Activated naive CD4-positive, alpha-beta T cell (primary cell): ENCODE data around the gene BMPR1A.
"Not testable (repeated sequence)": the region's sequence is repeated elsewhere in the genome, so short reads cannot be mapped to it uniquely, and the experiment has no call there.

ENCODE experiments used
- DNase-seq, 4 experiments: peaks; one replicate each; lab custom pipeline; 2025; lab: John Stamatoyannopoulos, UW

BMPR1A gene

DNA sequence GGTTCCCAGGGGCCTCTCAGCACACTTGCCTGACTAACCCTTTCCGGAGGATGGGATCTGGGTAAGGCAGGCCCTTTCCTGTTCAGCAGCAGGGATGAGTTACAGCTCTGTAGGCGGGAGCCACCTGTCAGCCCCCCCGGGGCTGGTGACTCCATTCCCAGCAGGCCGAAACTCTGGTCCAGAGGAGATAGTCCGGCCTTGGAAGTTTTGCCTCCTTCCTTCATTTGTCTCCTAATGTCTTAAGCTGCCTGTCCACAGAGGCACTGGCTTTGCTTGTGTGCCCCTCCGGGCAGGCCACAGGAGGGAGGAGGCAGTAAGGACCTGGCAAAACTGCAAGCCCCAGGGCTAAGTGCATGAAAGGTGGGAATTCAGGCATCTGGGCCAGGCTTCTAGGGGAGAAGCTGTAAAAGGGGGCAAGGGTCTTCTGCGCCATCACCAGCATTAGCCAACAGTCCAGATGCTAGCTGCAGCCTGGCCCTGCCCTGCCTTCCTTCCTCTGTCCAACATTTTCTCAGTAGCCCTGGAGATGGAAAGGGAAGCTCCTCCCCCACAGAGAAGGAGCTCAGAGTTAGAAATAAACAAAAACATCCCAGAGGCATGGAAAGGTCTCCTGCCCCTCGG is 213.1 kb downstream of the BMPR1A start:
- DNase-seq, result no peak

DNA sequence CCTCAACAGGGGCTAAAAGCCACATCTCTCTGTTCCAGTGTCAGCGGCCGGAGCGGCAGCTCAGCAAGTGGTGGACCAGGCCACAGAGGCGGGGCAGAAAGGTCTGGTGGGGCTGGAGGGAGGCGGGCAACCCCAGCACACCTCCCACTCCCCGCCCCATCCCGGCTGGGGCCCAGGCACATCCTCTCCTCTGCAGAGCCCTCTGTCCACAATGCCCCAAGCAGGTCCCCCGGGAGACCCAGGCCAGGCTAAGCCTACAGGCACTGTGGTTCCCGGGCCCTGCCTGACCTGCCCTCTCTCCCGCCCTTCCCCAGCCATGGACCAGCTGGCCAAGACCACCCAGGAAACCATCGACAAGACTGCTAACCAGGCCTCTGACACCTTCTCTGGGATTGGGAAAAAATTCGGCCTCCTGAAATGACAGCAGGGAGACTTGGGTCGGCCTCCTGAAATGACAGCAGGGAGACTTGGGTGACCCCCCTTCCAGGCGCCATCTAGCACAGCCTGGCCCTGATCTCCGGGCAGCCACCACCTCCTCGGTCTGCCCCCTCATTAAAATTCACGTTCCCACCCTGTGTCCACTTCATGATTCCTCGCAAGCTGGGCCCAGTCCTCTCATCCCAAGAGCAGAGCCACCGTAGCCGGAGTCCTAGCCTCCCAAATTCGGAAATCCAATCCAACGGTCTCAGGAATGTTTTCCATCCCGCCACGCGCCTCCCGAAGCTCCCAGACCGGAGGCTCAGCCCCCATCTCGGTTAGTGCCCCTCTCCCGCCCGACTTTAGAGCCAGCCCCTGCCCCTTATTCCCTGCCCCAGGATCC is 214.0 kb downstream of the BMPR1A start:
- DNase-seq, result no peak

DNA sequence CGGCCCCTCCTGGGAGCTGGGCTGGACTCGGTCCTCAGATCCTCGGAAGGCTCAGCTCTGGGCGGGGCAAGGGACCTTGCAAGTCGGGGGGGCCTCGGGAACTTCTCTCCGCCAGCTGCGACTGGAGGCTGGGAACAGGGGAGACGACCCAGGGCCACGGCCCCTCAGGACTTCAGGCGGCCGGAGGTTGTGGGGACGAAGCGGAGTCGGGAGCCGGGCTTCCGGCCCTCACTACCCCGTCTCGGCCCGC is 214.5 kb downstream of the BMPR1A start:
- no peak for DNase-seq

DNA sequence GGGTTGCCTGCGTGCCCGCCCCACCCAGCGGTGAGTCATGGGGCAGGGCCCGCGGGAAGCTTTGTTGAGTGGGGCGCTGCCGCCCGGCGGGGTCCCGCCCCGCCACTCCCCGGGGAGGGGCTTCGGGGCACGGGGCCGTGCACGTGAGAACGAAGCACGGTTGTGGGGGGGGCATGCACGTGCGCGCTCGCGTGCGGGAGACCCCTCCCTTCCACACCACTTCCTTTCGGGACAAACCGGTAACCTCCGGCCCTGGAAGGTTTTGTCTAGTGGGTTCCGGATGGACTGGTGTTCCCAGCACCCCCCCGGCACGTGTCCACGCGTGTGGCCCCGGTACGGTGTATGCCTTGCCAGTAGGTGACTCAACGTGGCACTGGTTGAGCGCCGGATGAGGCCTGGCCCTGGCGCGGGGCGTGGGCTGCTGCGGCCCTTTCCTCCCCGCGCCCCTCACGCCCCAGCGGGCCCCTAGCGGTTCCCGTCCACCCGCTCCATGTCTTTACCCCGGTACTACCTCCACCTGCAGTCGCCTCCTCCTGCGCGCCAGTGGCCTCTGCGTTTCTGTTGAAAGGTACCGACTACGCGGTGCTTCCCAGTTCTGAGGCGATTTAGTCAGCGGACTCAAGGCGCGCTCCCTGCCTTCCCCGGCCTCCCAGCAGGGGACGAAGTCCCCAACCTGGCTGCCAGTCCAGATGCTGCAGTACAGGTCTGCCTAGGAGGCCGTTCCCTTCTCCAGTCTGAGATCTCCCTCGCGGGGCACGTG is 215.0 kb downstream of the BMPR1A start:
- DNase-seq, result peak; percentile 64 to 93 (median 78)

DNA sequence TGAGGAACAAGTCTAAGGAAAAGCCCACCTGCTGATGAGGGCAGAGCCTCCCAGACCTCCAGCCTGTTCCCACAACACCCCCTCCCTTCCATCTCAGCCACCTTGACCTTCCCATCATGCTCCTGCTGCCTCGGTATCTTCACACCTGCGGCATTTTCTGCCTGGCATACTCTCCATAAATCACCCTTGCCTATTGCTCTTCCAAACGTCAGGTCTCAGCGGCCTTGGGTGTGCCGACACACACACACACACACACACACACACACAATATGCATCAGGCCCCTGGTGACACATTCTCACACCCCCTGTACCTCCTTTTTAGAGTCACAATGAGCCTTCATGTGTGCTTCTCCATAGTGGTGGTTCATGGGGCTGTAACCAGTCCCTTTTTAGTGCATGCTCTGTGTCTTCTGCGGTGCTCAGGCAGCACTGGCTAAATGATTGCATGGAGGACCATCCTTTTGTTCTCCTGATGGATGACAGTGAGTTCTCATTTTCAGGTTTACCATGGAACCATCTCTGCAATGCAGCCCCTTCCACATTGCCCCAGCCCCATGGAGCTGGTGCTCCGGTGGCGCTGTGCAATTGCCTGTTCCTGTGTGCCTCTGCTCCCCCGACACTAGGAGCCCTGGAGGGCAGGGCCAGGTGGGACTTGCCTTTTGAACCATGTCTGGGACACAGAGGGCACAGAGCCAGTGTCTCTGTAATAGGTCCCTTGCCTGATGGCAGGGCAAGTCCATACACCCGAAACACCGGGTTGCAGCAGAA is 216.4 kb downstream of the BMPR1A start:
- DNase-seq, result no peak

DNA sequence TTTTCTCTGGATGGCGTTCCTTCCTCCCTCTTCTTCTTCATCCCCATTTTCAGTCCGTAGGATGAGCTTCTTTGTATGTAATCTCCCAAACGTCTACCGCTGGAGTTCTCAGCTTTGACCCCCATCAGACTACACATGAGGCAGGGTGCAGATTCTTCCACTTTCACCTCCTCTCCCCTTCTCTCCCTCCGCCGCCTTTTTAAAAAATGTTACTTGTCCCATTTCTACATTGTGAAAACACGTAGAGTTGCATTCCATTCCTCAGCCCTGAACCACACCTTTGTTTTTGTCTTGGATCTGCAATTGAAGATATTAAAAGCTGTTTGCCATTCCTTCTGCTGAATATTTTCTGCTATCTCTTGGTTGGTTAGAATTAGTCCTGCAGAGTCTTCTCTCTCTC is 218.1 kb downstream of the BMPR1A start:
- no peak for DNase-seq

DNA sequence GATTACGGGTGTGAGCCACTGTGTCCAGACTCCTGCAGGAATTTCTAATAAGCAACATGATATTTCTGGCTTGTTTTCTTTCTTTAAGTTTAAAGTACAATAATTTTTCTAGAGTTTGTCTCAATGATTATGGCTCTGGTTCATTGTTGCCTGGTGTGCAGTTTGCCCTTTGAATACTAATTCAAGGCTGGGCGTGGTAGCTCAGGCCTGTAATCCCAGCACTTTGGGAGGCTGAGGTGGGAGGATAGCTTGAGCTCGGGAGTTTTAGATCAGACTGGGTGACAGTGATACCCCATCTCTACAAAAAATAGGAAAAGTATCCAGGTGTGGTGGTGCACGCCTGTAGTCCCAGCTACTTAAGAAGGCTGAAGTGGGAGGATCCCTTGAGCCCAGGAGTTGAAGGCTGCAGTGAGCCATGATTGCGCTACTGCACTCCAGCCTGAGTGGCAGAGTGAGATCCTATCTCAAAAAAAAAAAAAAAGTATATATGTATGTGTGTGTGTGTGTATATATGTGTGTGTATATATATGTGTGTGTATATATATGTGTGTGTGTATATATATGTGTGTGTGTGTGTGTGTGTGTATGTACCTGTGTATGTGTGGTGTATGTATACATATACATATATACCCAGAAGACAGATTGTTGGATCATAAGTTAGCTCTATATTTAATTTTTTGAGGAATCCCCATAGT is 220.1 kb downstream of the BMPR1A start:
- DNase-seq, result no peak

DNA sequence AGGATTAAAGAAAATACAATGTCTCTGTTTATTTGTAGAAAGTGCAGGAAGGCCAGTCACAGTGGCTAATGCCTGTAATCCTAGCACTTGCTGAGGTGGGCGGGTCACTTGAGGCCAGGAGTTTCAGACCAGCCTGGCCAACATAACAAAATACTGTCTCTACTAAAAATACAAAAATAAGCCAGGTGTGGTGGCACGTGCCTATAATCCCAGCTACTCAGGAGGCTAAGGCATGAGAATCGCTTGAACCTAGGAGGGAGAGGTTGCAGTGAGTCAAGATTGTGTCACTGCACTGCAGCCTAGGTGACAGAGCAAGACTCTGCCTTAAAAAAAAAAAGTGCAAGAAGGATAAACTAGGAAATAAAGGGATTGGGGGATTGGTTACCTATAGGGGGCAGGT is 222.0 kb downstream of the BMPR1A start:
- not testable (repeated sequence) for DNase-seq

DNA sequence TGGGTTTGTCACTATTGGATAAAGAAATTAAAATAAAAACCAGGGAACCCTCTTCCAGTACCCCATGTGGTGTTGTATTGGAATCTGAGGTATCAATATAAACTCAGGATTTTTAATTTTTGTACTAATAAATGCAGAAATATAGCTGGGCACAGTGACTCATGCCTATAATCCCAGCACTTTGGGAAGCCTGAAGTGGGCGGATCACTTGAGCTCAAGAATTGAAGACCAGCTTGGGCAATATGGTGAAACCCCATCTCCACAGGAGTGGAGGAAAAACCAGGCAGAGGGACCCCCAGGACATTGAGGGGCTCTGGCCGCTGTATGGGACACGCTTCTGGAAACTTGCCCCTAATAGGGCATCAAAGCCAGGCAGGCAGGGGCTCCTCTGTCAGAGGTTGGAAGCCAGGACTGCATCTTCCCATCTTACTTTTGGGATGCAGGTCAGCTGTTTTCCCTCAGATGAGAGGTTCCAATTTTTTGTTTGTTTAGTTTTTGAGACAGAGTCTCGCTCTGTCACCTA is 222.9 kb downstream of the BMPR1A start:
- DNase-seq, result no peak

DNA sequence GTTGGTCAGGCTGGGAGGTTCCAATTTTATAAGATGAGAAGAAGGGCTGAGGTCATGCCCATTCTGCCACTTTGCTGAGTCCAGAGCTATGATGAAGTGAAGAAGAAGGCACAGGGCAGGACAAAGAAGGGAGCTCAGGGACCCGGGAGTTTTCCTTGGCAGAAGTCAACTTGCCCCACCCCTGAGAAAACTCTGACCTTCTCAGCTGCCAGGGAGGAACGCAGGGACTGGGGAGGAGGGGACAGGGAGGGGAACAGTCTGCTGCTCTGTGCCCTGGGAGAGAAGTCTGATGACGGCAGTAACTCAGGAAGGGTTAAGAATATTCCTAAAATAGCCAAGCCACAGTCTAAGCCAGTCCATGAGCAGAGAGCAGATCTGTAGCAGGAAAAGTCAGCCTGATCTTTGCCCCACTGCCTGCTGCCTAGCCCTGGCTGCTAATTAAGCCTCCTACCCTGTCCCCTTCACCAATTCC is 223.6 kb downstream of the BMPR1A start:
- no peak for DNase-seq

DNA sequence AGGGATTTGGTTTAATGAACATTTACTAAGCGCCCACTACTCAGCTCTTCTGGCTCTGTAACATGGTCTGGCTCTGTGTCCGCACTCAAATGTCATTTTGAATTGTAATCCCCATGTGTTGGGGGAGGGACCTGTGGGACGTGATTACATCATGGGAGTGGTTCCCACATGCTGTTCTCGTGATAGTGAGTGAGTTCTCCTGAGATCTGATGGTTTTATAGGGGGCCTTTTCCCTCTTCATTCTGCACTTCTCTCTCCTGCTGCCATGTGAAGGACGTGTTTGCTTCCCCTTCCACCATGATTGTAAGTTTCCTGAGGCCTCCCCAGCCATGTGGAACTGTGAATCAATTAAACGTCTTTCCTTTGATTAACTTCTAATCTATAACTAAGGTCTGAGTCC is 224.6 kb downstream of the BMPR1A start:
- DNase-seq, result not testable (repeated sequence)

DNA sequence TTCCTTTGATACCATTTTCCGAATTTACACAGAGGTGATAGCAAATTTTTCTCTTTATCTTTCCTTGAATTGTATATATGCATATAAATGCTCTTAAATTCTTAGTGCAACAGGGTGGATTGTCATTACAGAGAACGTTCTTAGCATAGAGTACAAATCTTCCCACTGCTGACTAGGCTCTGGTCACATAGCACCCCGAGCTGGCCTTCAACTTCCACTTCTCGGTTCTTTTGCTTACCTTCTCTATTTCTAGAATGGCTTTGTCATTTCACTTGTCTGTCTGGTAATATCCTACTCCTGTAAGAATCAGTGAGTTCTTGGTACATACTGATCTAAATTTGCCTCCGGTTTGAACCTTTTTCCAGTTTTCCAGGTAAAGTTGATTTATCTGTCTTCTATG is 225.3 kb downstream of the BMPR1A start:
- DNase-seq, result no peak
